ENCODE data around the gene LDHD.

The LDHD gene

DNA sequence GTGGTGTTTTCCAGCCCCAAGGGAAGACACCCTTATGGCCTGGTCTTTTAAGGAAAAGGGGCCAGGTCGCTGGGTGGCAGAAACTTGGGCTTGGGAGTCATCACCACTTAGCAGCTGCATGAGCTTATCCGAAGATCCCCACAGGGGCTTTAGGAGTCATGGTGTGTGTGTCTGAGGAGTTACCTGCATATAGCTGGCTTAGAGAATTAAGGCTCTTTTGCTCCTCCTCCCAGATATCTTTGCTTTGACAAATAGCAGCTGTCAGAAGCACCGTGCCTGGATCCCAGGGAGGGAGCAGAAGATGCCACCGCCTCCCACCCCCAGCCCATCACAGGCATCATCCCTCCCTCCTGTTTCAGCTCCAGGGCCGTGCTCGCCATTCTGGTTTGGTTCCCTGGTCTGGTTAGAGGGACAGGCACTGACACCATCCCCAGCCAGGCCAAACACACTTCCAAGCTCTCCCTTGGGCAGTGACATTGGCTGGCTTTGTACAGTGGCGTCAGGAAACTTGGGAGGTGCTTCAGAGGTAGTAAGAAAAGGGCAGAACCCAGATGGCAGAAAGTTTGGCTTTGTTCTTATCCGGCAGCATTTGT lies 17.4 kb downstream of the LDHD start:
- no peak for TF ChIP-seq SIN3A (IDR thresholded peaks at IDR 0.05; ENCODE audit: borderline replicate concordance, insufficient read depth, low read length)
- no peak for TF ChIP-seq POLR2AphosphoS5 (IDR thresholded peaks at IDR 0.05; ENCODE audit: low read depth, low read length)
- TF ChIP-seq TAF1 (IDR thresholded peaks at IDR 0.05; ENCODE audit: borderline replicate concordance, insufficient read depth, low read length), result no peak

DNA sequence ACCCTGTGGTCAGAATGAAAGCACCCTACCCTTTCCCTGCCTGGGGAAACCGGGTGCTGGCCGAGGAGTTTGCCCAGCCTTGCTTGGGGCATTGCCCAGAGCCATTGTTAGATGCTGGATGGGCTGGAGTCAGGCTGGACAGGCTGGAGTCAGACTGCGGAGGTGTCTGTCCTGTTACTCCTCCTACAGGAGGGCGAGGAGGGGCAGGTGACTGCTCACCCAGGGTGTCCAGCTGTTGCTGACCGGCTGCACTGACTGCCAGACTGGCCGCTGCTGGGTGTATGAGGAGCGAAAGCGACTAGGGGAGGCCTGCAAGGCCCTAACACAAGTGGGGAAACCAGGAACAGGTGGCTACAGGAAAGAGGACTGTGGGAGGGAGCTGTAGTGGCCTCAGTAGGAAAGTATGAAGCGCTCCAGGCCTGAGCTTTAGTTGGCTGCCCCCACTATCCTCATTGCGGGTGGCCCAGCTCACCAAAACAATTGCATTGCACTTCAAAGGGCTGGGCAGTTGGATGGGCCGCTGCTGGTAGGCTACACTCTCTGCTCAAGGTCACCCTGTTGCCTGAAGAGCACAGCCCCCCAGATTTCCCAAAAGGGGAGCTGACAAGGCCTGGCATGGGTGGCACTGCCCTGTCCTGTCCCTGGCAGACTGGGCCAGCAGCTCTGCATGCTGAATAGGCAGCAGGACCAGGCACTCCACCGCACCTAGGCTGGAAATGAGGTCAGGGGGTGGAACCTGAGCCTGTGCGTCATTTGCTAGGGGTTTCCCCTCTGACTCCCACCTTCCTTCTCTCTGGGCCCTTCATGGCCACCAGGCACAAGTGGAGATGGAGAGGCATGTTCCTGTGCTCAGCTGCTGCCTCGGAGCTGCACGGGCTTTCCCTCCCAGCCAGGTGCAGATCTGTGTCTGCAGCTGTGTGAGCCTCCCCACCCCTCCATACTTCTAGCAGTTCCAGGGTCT lies 18.4 kb downstream of the LDHD start:
- no peak for TF ChIP-seq FOXP2 (optimal IDR thresholded peaks at IDR 0.05; ENCODE audit: borderline replicate concordance, extremely low read depth, extremely low read length, insufficient read depth)
- TF ChIP-seq, protein P1, sequence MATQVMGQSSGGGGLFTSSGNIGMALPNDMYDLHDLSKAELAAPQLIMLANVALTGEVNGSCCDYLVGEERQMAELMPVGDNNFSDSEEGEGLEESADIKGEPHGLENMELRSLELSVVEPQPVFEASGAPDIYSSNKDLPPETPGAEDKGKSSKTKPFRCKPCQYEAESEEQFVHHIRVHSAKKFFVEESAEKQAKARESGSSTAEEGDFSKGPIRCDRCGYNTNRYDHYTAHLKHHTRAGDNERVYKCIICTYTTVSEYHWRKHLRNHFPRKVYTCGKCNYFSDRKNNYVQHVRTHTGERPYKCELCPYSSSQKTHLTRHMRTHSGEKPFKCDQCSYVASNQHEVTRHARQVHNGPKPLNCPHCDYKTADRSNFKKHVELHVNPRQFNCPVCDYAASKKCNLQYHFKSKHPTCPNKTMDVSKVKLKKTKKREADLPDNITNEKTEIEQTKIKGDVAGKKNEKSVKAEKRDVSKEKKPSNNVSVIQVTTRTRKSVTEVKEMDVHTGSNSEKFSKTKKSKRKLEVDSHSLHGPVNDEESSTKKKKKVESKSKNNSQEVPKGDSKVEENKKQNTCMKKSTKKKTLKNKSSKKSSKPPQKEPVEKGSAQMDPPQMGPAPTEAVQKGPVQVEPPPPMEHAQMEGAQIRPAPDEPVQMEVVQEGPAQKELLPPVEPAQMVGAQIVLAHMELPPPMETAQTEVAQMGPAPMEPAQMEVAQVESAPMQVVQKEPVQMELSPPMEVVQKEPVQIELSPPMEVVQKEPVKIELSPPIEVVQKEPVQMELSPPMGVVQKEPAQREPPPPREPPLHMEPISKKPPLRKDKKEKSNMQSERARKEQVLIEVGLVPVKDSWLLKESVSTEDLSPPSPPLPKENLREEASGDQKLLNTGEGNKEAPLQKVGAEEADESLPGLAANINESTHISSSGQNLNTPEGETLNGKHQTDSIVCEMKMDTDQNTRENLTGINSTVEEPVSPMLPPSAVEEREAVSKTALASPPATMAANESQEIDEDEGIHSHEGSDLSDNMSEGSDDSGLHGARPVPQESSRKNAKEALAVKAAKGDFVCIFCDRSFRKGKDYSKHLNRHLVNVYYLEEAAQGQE (IDR thresholded peaks at IDR 0.05; ENCODE audit: insufficient read depth in 1 of 2, low read depth in 2 of 2, low read length in 2 of 2), result no peak
- no peak for TF ChIP-seq TAF1 (IDR thresholded peaks at IDR 0.05; ENCODE audit: borderline replicate concordance, insufficient read depth, low read length)
- TF ChIP-seq POLR2AphosphoS5 (IDR thresholded peaks at IDR 0.05; ENCODE audit: low read depth, low read length), result no peak
- TF ChIP-seq SIN3A (IDR thresholded peaks at IDR 0.05; ENCODE audit: borderline replicate concordance, insufficient read depth, low read length), result no peak

DNA sequence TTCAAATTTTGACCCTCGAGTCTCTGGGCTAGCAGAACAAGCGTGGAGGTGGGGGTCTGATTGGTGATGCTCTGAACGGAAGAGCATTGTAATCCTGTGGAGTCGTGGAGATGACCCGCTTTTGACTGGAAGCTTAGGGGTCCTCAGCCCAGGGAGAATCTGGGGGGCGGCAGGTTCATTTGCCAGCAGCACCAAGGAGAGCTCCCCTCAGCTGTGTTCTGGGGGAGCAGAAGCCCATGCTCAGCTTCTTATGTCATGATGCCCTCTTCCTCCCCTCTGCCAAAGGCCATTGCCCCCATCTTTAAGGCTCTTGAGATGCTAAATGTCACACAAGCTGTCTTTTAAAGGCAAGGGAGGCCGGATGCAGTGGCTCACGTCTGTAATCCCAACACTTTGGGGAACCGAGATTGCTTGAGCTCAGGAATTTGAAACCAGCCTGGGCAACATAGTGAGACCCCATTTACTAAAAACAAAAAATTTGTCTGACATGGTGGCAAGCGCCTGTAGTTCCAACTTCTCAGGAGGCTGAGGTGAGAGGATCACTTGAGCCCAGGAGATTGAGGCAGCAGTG lies 19.3 kb downstream of the LDHD start:
- TF ChIP-seq FOXP2 (optimal IDR thresholded peaks at IDR 0.05; ENCODE audit: borderline replicate concordance, extremely low read depth, extremely low read length, insufficient read depth) (no peak), TAF1 (IDR thresholded peaks at IDR 0.05; ENCODE audit: borderline replicate concordance, insufficient read depth, low read length) (no peak), POLR2AphosphoS5 (IDR thresholded peaks at IDR 0.05; ENCODE audit: low read depth, low read length) (no peak)
- TF ChIP-seq, protein P1 (IDR thresholded peaks at IDR 0.05; ENCODE audit: insufficient read depth in 1 of 2, low read depth in 2 of 2, low read length in 2 of 2), result peak in 1 of 2 experiments; percentile 58; a peak in 1 of 4 replicates

DNA sequence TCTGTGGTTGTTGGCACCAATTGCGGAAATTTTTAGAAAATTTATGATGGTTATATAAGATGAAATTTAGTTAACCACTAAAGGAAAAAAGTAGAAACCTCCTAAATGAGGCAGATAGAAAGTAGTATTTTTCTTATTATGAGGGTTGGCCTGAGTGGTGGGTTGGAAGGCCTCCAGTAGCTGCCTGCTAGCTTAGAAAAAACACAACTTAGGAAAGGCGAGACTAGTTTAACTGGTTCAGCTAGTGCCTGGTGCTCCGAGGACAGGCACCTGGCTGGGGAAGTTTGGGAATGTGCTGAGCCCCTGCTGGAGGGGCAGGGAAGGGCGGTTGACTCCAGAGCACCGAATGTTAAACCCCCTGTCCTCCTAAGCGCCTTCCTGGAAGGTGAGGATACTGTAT lies 19.9 kb downstream of the LDHD start:
- TF ChIP-seq SIN3A (IDR thresholded peaks at IDR 0.05; ENCODE audit: borderline replicate concordance, insufficient read depth, low read length) (no peak), POLR2AphosphoS5 (IDR thresholded peaks at IDR 0.05; ENCODE audit: low read depth, low read length) (no peak), FOXP2 (optimal IDR thresholded peaks at IDR 0.05; ENCODE audit: borderline replicate concordance, extremely low read depth, extremely low read length, insufficient read depth) (no peak), TAF1 (IDR thresholded peaks at IDR 0.05; ENCODE audit: borderline replicate concordance, insufficient read depth, low read length) (no peak)
- TF ChIP-seq, protein P1 (IDR thresholded peaks at IDR 0.05; ENCODE audit: insufficient read depth in 1 of 2, low read depth in 2 of 2, low read length in 2 of 2), result no peak

DNA sequence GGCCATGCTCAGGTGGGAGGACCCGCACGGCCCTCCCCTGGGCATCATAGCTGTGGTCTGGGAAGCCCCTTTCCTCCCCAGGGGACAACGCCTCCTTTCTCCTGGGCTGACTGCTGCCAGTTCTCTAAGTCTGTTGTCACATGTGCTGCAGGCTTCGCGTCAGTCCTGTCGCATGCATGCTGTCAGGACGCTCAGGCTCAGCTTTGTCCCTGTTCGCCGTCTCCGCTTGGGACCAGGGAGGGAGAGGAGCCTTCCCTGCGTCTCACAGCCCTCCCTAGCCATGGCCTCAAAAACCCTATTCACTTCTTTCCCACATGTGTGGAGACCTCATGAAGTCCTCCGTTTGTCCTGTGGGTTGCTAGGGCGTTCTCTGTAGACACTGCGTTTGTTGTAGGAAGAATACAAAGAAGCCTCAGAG lies 21.4 kb downstream of the LDHD start:
- no peak for TF ChIP-seq TAF1 (IDR thresholded peaks at IDR 0.05; ENCODE audit: borderline replicate concordance, insufficient read depth, low read length)
- TF ChIP-seq, protein P1 (IDR thresholded peaks at IDR 0.05; ENCODE audit: insufficient read depth in 1 of 2, low read depth in 2 of 2, low read length in 2 of 2), result no peak
- no peak for TF ChIP-seq SIN3A (IDR thresholded peaks at IDR 0.05; ENCODE audit: borderline replicate concordance, insufficient read depth, low read length)
- no peak for TF ChIP-seq FOXP2 (optimal IDR thresholded peaks at IDR 0.05; ENCODE audit: borderline replicate concordance, extremely low read depth, extremely low read length, insufficient read depth)
- TF ChIP-seq POLR2AphosphoS5 (IDR thresholded peaks at IDR 0.05; ENCODE audit: low read depth, low read length), result no peak
